HG03575 (cell line): ENCODE results near the gene TNS3.
"Not testable (repeated sequence)": the region's sequence is repeated elsewhere in the genome, so short reads cannot be mapped to it uniquely, and the experiment has no call there.

Experiments
- ATAC-seq: cut with Tn5 transposase; IDR thresholded peaks from one replicate; pipeline ENCODE4 v1.9.1; 2021; ENCODE audit not compliant: unreplicated experiment, insufficient number of reproducible peaks, low FRiP score; ENCODE audit errors: extremely low read depth

The TNS3 gene

DNA sequence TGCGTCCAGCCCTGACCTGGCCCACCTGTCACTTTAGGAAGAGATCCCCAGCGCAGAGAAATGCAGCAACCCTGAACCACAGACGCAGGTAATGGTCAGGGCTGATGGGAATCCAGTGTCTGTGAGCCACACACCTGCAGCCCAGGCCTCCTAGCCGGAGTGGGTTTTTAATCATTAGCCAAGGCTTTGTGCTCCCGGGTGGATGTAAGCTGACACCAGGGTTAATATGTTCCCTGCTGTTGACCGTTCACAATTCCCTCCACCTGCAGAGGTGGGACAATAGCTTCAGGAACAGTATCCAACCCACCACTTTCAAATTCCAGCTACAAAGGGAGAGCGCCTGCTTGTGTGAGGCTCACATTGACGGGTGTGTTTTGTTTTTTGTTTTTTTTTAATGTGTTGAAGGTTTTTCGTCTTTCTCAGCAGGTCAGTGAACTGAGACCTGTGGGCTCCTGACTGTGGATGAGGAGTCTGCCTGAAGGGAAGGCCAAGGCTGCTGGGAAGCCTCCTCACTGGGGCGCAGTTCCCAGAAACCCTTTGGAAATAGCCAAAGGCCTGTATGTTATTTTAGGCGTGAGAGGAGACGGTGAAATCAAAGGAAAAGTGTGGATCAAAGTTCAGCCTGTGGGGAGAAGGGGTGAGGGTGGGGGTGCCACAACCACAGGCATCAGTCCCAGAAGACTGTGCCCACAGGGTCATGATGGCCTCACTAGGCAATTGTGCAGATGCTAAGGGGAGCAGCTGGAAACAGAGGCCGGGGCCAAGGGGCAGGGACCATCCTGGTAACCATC is 111.1 kb downstream of the TNS3 start:
- no peak for ATAC-seq

DNA sequence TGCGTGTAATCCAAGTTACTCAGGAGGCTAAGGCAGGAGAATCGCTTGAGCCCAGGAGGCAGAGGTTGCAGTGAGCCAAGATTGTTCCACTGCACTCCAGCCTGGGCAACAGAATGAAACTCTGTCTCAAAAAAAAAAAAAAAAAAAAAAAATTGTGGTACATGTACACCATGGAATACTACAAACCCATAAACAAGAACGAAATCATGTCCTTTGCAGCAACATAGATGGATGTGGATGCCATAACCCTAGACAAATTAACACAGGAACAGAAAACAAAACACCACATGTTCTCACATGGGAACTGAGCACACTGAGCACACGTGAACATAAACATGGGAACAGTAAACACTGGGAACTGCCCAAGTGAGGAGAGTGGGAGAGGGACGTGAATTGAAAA is 112.1 kb downstream of the TNS3 start:
- ATAC-seq = not testable (repeated sequence)

DNA sequence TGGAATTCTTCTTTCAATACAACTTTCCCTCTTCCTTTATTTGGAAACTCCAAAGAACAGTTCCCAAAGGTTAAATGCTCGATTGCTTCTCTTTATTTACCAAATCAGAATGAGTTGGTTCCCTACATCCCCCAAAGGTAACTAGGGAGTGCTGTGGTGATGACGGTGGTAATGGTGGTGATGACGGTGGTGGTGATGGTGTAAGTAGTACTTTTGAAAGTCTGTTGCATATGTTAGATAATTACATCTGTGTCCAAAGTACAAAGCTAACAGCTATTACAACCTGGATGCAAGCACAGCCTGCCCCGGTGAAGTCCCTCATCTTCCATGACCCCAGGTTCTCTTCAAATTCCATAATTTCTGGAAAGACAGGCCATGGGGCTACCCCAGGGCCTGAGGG is 115.1 kb downstream of the TNS3 start:
- no peak for ATAC-seq

DNA sequence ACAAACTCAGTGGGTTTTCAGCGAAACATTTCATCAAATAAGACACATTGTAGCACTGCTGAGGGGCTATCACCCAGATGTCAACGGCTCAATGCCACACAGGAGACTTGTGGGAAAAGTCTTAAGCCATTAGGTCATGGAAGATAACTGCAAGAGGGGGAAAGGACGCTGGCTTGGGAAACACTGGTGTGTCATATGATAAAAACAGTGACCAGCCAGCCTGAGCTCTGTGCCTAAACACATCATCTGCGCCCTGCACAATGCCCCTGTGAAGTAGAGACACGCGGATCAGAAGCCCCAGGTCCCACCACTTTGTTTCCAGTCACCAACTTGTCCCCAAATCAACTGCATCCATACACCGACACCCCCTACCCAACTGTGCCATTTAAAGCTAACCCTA is 116.7 kb downstream of the TNS3 start:
- ATAC-seq = no peak

DNA sequence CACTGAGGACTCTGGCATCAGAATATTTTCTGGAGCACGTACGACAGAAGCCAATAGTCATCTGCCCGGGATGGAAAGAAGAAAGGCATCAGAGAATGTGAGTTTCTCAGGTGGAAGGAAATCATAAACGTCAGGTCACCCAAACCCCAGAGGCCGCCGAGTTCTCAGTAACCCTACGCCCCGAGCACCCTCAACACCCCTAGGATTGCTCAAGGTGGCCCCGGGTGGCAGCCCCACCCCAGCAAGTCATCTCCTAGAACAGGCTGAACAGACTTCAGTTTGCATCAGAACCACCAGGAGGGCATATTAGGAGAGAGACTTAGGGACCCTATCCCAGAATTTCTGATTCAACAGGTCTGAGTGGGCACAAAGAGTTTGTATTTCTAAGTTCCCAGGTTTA is 117.6 kb downstream of the TNS3 start:
- no peak for ATAC-seq

DNA sequence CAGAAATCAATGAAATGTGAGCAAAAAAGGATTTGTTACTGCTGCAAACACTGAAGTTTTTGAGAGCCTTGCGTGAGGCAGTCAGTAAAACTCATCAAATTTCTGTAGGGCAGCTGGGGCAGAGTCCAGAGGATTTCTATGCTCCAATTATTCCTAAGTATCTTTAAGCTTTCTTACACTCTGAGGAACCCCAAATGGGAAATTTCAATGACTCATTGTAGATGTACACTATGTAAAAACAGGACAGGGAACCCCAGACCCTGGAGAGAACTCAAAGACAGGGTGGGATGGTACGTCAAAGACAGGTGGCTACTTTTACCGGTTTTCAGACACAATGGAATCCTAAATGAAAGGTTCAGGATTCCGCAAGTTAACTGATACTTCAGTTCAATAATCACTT is 120.2 kb downstream of the TNS3 start:
- ATAC-seq = no peak

DNA sequence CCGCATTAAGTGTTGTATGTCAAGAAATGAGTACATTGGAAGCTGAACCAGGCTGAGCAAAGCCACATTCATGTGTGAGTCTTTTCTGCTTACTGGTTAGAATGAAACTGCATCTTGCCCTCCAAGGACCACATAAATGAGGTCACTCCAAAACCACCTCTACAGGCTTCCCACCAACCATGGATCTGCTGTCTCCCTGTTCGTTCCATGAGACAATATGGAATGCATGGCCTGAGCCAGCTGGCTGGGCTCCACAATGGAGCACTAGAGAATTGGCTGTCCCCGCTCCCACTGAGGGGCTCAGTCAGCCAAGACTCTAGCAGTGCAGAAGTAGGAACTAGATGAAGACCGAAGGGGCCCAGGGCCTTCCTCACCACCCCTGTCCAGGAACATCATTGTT is 120.8 kb downstream of the TNS3 start:
- no peak for ATAC-seq

DNA sequence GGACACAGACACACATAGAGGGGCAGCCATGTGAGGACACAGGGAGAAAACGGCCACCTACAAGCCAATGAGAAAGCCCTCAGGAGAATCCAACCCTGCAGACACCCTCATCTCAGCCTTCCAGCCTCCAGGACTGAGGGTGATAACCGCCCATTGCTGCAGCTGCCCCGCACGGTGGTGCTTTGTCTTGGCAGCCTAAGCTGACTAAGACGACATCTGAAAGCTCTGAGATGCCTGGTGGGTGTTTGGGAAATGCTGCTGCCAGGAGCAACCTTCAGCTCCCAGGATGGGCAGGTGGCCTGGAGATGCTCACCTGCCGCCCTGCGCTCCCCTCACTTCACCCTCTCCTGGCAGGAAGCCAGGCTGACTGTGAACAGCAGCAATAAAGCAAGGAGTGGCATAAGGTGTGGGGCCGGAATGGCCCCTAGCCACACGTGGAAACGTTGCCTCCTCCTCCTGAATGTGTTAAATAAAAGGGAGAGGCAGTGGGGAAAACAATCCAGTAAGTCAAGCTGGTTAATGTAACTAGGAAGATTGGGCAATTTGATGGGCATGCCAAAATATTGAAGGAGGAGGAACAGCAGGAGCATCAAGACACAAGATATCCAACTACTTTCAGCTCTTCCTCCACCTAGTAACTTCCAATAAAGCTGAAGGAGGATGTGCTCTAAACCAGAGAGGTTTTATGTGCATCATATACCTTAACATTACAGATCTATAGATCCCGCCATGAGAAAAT is 121.5 kb downstream of the TNS3 start:
- ATAC-seq = no peak

DNA sequence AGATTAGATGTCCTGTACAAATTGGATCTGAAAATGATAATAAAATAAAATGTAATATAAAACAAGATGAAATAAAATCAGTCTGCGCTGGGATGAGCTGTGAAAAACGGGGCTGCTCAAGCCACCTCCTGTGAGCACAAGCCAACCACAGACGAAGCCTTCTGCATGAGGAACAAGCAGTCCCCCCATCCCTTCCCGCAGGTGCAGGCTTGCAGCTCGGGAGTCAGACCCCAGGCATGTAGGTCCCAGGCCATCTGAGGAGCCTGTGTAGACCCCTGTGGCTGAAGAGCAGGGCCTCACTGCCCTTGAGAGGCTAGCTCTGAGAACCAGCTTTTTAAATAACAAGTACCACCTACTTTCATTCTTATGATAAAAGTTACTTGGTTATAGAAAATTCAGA is 123.4 kb downstream of the TNS3 start:
- no peak for ATAC-seq

DNA sequence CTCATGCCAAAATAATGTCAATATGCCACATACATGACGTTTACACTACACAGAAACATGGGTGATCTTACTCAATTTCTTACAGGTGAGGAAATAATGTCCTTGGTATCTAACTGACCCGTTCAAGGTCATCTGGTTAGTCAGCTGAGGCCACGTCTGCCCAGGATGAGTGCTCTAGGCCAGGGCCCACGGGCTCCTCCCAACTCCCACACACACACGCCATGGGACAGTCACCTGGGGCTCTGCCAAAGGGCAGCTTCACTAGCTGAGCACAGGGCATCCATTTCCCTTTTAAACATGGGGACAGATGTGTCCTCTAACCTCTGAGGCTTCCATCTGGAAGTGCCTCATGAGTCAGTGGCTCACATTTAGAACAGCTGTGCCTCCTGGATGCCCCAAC is 123.9 kb downstream of the TNS3 start:
- ATAC-seq = no peak

DNA sequence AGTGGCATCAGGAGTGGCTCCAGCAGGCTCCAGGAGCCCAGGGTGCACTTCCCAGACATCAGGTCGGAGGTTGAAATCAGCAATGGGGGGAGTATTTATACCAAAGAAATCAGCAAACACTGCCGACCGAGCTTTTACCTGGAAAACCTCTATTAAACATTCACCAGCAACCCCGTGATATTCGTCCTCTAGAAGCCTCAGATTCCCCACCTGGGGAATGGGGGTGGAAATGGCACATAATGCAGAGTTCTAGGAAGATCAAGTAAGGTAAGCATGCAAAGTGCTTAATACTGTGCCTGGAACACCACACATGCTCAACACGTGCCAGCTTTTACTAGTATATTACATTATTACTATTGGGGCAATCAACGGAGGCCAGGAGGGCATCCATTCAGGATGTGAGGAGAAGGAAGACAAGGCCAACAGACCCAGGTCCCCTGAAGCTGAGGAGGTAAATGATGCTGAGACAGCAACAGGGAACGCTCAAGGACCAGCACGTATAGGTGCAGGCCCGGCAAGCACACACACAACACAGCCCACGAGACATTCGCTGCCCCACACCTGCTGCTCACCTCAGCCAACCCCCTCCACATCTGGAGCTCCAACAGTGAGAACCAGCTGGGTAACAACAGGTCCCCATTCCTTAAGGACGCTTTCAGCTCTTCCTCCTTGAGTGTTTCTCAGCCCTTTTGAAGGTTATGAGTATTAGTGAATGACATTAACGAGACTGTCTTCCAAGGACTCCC is 125.5 kb downstream of the TNS3 start:
- no peak for ATAC-seq

DNA sequence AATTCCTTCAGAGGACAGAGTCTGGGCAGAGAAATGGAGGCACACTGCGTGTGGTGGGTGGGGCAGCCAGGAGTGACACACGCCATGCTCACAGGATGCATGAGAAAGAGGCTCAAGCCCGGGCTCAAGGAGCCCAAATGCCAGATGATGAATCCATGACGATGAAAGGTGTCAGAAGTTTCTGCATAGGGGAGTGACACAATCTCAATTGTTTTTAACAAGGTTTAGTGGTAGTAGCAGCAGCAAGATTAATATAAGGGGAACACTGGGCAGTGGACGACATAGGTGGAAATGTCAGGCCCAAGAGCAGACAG is 126.1 kb downstream of the TNS3 start:
- ATAC-seq = no peak

DNA sequence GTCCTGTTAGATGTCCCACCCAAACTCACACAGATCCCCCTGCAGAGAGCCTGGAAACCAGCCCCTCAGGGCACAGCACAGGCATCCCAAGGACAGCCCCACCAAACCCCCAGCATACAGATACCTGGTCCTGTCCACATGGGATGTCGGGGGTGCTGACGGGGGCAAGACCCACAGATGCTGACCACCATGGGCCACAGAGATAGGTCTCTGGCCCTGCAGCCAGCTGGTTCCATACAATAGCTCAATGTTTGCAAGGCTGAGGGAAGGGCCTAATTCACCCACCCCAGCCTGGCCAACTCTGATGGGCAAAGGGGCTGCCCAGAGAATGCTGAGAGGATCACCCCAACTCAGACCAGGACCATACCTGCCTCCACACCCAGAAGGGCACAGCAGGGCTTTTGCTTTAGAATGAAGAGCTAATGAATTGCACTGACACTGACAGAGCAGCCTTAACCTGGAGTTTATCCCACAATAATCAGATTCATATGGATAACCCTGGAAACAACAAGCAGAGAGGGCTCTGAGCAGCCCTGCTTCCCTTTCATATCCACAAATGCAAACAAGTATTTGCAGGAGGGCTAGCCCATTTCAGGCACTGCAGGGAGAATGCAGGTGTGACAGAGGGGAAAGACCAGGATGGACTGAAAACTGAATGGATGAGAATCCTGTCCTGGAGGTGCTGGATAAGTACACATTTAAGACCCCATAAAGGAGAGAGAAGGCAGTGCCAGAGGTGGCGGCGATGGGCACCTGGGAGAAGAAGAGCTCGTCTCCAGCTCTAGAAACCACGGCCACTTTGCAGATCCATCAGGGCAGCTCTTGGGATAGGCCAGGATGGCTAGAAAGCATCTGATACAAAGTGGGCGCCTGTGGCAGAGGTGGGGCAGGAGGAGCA is 126.7 kb downstream of the TNS3 start:
- ATAC-seq = no peak

DNA sequence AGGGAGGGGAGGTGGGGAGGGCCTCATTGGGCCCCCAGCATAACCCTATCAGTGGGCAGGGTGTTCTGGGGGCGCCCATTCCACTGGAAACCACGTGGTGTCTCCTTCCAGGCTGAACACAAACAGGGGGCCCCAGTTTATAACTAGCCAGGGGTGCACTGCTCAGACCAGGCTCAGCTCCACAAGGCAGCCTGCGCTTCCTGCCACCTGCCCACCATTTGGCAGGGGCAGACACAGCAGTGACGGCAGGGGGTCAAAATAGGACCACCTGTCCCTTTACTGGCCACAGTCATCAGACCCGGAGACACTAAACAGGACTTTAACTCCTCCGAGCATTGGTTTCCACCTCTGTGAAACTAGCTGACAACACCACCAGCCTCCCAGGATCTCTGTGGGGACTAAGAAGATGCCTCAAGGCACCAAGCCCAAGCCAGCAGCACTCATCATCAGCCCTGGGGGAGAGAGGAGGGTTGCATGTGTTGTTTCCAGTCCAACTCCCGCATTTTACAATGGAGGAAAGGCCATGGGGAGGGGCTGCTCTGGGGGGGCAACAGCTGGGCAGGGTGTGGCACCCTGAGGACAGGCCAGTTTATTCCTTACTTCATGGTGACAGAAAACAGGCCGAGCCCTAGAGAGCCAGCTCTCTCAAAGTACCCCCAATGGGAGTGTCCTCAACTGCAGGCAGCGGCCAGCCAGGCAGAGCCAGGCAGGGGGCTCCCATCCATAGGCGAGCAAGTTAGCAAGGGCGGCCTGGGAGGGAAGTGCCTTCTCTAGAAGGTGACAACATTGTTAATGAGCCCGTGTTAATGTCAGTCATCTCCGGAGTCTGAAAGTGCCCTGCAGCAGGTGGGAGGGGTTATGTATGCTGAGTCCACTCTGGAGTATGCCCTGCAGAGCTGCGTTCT is 127.6 kb downstream of the TNS3 start:
- ATAC-seq = no peak

DNA sequence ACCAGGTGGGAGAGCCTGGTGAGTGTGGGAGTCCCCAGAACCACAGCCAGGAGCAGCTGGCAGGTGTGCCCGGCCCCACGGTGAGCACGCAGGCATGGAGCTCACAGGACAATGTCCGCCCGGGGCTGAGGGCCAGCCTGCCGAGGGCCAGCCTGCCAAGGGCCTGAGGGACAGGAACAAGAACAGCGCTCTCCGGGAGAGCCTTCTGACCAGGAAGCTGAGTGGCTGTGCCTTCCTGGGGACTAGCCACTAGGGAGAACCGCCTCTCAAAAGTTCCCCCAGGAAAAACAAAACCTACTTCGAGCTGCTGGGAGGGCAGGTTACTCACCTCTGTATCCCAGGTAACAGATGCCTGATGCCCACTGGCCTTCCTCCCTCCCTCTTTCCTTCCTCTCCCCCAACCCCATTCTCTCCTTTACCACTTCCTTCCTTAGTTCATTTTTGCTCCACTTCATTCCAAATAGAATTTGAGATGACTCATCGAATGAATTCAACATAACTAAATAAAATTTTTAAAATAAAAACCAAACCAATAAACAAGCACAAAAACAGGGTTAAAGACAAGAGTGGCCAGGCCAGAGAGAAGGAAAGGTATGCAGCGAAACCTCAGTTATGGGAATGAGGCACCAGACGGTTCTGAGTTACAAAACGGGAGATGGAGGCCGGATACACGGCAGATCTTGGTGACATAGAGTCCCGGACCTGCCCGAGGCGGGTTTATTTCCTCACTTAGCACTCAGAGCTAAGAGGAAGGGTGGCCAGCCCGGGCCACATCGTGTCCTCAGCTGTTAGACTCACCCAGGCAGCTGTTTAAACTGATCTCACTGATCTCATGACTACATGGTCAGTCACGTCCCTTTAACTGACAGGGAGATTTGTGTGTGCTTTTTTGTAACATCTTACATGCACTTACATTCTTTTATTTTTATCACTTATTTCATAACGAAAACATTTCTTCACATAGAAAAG is 128.5 kb downstream of the TNS3 start:
- ATAC-seq = no peak

DNA sequence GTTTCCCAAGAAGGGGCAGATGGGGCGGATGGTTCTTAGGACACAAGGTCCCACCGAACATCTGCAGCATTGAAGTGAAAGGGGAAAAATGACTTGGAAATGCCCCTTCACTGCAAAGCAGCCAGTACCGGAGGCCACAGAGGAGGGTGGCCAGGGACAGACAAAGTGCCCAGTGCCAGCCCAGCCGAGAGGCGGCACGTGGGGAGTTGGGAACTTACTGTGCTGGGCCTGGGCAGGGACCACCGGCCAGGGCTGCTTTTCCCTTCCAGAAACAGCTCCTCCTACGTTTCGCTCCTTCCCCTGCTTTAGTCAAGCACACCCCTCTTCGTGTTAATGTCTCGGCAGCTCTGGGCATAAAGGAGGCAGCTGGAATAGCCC is 129.2 kb downstream of the TNS3 start:
- no peak for ATAC-seq

DNA sequence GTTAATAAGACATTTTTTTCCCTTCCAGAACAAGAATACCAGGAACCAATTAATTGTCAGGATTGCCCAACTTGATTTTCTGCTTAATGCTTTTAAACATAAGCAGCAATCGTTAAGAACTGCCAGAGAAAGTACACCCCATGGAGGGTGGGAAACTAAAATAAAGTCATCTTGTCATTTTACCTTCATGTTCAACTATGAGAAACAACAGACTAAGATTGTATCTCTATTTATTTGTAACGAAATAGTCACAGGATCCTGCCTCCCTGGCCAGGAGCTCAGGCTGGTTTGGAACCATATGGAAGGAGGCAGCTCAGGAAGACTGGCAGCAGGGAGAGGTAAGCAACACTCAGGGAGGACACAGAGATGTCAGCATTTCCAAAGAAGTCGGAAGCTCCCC is 129.6 kb downstream of the TNS3 start:
- ATAC-seq = no peak
